HG03354 (cell line): ENCODE measurements around the gene RABGAP1.
A peak's percentile ranks its signal among the peaks of the same experiment; 100 is the strongest.
"Not testable (repeated sequence)": the region's sequence is repeated elsewhere in the genome, so short reads cannot be mapped to it uniquely, and the experiment has no call there.

Source experiments
- ATAC-seq: cut with Tn5 transposase; IDR thresholded peaks from one replicate; pipeline ENCODE4 v1.9.1; 2021; ENCODE audit warnings: mild to moderate bottlenecking; ENCODE audit not compliant: unreplicated experiment, poor library complexity, severe bottlenecking

RABGAP1 gene

DNA sequence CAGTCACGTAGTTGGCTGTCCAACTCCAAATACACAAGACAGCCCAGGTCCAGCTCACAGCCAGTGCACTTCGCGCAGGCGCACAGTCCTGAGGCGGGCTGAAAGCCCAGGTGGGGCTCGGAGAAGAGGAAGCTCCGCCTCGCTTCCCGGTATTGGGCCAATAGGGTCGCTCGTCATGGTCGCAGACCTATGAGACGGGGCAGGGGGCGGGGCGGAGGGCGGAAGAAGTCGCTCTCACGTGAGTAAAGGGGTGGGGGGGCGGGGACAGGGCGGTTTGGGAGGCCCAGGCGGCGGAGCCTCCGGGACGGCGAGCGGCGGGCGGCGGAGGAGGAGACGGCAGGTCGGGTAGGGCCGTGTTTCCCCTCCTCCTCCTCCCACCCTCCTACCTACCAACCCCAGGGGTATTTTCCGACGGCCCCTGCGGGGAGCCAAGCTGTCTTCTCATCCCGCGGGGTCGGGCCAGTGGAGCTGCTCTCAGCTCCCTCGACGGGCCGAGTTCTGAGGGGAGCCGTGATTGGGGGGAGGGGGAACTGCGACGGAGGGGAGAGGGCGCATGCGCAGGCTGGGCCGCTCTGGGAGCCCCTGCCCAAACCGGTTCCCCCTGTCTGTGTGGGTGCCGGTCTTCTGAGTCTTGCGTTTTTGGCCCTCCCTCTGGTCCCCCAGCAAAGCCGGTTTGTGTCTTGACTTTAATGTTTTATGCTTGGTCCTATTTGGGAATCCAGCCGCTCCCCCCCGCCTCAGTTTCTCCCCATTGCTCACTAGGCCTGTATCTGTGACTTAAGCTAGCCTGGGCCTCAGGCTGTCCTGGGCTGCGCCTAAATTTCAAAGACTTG is at the start of gene RABGAP1:
TSS of gene RABGAP1 (plus strand) at position 272 of the 833 bp plus-strand sequence. CDS start 16,040 bp downstream, outside the sequence.
- peak; percentile 98 for ATAC-seq

DNA sequence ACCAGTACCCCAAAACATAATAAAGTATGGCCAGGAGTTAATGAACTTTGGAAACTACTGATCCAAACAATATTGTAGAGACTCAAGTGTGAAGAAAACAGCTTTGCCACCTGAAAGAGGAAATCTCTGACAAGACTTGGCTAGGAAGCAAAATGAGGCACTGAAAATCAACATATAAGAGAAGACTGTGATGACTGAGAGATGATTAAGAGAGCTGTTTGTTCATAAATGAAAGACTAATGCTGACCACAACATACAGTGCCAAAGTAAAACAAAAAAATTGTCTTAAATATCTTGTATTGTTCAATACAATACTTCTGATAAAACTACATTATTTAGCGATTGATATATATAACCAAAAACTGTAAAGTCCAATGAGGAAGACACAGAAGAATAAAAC is 42.9 kb upstream of the RABGAP1 start:
- no peak for ATAC-seq

DNA sequence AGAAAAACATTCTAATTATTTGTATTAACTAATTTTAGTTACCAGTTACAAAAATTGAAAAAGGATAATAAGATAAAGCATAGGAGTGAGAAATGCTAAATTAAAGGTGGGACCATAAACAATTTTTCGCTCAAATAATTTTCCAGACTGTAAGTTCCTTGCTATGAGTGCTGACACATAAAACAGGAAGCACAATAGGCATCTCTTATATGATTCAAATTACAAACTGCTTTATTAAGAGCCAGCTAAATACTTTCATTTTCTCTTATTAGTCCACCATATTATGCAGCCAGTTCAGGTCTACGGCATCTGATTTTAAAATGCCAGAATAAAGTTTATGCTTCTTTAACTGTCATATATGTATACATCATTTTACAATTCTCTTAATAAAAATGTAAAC is 40.0 kb upstream of the RABGAP1 start:
- no peak for ATAC-seq

- ATAC-seq: peak; percentile 27
Measured at GRCh38 chr9:122904466-122904822, 36.4 kb upstream of the RABGAP1 start.

GRCh38 chr9:122904823-122905710 is 35.8 kb upstream of the RABGAP1 start, which contains the start of gene RC3H2:
TSS of gene RC3H2 (minus strand) at chr9:122905359. CDS start at chr9:122897509, 7,850 bp downstream.
- ATAC-seq: peak; percentile 85

GRCh38 chr9:122906122-122906521 is 34.7 kb upstream of the RABGAP1 start:
- not testable (repeated sequence) for ATAC-seq

DNA sequence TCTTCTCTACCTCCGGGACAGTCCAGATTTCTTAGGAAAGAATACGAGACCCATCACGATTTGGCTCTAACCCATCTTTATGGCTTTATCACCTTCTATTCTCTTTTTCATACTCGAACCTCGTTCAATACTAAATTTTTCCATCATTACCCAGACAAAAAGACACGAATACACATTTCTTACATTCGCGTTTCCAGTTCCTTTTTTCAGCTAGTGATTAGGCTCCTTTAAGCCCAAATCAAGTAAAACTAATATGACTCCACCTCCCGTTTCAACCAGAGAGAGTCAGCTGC is 28.2 kb upstream of the RABGAP1 start:
- ATAC-seq: no peak

DNA sequence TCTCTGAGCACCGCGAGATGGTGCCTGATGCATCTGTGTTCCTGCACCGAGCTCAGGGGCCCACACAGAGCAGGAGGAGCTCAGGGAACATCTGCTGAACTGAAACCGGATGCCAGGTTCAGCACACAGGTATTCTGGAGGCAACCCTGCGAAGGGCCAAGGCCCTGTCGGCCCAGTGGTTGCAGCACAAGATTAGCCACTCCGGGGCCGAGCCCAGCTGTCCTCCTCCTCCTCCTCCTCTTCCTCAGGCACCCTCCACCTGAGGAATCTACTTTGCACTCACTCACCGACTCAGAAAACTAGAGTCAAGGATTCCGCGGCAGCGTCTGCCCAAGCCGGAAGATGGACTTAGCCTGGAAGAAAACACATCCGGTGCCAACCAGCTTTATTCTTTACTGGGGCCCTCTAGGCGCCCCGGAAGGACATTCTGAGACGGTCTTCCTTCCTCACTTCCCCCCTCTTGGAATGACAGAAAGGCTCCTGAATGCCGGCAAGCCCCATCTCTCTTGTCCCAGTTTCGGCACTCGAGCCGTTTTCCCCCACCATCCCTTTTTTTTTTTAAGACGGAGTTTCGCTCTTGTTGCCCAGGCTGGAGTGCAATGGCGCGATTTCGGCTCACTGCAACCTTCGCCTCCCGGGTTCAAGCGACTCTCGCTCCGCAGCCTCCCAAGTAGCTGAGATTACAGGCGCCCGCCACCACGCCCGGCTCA is 27.7 kb upstream of the RABGAP1 start, which contains the start of gene ZBTB6:
TSS of gene ZBTB6 (minus strand) at position 360 of the 710 bp plus-strand sequence. CDS start 1,251 bp downstream, outside the sequence.
- peak; percentile 99 for ATAC-seq

DNA sequence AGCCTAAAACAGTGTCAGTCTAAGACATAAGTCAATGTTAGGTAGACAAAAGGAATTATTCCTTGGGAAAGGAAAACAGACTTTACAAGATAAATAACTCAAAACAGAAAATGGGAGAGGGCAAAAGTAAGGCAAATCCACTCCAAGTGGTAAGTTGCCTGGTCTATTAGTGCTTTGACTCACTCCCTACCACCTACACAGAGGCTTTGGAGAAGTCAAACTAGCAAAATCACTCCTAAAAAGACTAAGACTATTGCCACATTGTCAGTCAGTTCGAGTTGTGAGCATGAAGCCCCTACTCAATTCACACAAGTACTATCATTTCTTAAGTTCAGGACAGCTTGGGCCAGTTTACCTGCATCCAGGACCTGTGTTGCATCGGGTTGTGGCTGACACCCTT is 22.5 kb upstream of the RABGAP1 start:
- ATAC-seq: no peak

GRCh38 chr9:122922713-122923112 is 18.1 kb upstream of the RABGAP1 start:
- ATAC-seq: no peak

- ATAC-seq: peak; percentile 68
Measured at GRCh38 chr9:122923947-122924346, 16.9 kb upstream of the RABGAP1 start.

DNA sequence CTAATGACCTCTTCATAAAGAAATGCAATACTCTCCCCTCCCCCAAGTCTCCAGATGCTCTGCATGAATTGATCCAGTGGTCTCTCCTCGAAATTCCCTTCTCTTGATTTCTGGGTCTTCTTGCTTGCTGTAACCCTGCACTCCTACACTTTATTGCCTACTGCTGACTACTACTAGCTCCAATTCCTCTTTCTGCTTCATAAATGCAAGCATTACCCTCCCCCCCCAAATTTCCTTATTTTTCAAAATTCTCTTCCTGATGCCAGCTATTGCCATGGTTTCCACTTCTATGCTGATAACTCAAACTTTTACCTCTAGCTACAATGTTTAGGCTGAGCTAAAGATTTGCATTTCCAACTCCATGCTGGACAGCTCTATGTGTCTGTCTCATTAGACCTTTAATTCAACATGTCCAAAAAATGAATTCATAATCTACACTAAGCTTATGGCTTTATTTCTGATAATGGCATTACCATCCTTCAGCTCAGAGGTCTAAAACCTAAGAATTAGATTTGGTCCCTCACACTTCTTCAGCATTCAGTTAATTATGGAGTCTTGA is 10.9 kb upstream of the RABGAP1 start:
- no peak for ATAC-seq

DNA sequence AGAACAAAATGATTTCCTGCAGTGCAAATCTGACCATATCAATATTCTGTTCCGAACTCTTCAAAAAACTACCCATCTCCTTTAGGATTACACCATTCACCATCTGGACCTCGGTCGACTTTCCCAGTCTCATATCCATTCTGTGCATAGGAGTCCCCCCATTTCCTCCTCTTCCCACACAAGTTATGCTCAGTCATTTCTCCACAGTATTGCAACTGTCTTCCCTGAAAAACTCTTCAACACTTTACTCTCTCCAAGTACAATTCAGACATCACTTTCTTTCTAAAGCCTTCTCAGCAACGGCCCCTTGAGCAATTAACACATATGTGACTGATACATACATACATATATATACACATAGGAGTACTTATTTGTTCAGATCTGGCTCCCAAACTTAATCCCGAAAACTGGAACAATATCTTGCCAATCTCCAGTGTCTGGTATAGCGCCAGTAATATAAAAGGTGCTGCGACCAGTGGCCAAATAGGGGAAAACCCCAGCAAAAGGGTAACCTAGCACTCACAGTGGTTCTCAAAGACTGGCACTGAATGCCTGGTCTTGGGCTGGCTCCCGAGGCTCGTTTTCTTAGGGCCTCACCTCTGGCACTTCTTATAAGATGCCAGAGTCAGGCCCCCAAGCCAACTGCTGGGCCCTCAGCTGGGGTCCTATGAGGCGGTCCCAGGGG is 10.1 kb upstream of the RABGAP1 start:
- peak; percentile 28 for ATAC-seq

GRCh38 chr9:122931226-122932121 is 9.3 kb upstream of the RABGAP1 start, which contains the start of gene ZBTB26:
TSS of gene ZBTB26 (minus strand) at chr9:122931512. CDS start at chr9:122919934, 11,578 bp downstream.
- ATAC-seq: peak; percentile 98

DNA sequence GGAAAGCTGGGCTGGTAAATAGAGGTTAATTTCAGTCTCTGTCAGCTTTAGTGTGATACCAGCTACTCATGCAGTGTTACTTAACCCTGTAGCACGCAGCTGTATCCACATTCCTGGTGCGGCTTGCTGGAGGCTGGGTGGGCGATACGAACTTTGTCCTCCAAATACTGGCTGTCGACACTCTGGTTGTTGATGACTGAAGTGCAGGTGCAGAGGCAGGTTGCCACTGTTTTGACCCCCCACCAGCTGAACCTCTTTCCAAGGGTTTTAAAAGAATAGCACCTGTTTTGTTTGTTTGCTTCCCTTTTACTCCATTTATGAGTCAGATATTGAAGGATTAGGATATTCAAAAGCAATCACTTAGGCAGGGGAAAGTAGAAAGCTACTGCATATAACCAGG is 4.4 kb upstream of the RABGAP1 start:
- no peak for ATAC-seq

GRCh38 chr9:122936883-122937282 is 3.9 kb upstream of the RABGAP1 start:
- no peak for ATAC-seq

GRCh38 chr9:122939601-122940000 is 1.2 kb upstream of the RABGAP1 start:
- ATAC-seq: no peak

DNA sequence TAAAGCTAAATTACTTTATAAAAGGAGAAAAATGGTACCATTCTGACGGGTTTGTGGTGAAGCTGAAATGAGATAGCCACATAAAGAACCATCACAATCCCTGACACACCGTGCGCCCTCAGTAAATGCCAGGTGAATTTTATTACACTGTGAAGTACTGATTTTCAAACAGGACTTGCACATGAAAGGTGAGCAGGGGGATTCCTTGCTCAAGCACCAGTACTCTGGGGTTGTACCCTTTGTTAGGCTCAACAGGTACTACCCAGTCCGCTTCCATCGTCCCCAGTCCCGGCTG is 419 bp upstream of the RABGAP1 start:
- no peak for ATAC-seq
